ENCODE data around the gene MPPED2. TPM values are rescaled to one million over a fixed set of nuclear protein-coding genes. Genes with fewer than 3 reads are reported as not detected.

The MPPED2 gene
- total and polyA plus RNA-seq, 2 of the 13 experiments (the other 11 are each of a cell fraction or from before 2014, with no cell fraction given), result not detected

DNA sequence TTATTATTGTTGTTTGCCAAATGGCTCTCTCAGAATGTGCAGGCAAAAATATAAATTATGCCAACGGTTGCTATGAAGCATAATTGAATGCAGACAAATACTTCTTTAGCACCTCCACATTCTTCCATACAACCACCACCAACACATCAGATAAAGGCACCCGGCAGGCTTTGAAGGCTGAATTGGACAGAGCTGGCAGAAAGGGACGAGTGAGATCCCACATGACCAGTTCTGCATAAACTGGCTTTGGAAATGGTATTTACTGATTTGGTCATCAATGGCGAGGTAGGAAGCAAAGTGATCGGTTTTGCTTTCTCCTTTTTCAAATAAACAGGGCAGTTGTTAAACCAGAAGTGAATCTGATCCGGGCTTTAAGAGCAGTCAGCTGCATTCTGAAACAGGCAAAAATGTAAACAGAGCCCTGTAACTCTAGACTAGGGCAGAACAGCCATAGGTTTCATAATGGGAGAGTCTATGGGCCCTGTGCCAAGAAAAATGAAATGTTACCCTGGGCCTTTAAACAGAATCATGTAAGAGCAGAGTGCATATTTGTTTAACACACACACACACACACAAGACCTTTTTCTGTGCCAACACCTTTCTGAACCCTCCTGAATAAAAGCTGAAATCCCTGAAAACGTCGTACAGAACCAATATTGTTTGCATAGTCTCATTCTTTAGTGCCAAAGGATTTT lies 97.7 kb downstream of the MPPED2 start (continued):
- TF ChIP-seq ZNF230 (CRISPR knock-in tag; IDR thresholded peaks at IDR 0.05), result no peak
- peak; percentile 67; the same call in 1 of the 2 replicates for TF ChIP-seq TBX2 (CRISPR knock-in tag; IDR thresholded peaks at IDR 0.05; ENCODE audit: borderline replicate concordance)
- no peak for TF ChIP-seq CAMTA2 (CRISPR knock-in tag; IDR thresholded peaks at IDR 0.05; ENCODE audit: borderline replicate concordance)
- TF ChIP-seq RAD51 (IDR thresholded peaks at IDR 0.05; ENCODE audit: borderline replicate concordance), result no peak
- peak; percentile 63 for TF ChIP-seq NR2F6 (IDR thresholded peaks at IDR 0.05)
- peak; percentile 64; the same call in 1 of the 2 replicates for TF ChIP-seq NR2F6 (CRISPR knock-in tag; IDR thresholded peaks at IDR 0.05)
- peak in 1 of 2 experiments; percentile 75; a peak in 2 of 4 replicates for TF ChIP-seq EP300 (IDR thresholded peaks at IDR 0.05; ENCODE audit: low read depth in 2 of 2, low read length in 2 of 2)
- no peak for TF ChIP-seq EP300 (CRISPR knock-in tag; IDR thresholded peaks at IDR 0.05; ENCODE audit: borderline replicate concordance)
- no peak for TF ChIP-seq SAFB2 (CRISPR knock-in tag; IDR thresholded peaks at IDR 0.05; ENCODE audit: borderline replicate concordance, low read depth)
- TF ChIP-seq, protein P1, sequence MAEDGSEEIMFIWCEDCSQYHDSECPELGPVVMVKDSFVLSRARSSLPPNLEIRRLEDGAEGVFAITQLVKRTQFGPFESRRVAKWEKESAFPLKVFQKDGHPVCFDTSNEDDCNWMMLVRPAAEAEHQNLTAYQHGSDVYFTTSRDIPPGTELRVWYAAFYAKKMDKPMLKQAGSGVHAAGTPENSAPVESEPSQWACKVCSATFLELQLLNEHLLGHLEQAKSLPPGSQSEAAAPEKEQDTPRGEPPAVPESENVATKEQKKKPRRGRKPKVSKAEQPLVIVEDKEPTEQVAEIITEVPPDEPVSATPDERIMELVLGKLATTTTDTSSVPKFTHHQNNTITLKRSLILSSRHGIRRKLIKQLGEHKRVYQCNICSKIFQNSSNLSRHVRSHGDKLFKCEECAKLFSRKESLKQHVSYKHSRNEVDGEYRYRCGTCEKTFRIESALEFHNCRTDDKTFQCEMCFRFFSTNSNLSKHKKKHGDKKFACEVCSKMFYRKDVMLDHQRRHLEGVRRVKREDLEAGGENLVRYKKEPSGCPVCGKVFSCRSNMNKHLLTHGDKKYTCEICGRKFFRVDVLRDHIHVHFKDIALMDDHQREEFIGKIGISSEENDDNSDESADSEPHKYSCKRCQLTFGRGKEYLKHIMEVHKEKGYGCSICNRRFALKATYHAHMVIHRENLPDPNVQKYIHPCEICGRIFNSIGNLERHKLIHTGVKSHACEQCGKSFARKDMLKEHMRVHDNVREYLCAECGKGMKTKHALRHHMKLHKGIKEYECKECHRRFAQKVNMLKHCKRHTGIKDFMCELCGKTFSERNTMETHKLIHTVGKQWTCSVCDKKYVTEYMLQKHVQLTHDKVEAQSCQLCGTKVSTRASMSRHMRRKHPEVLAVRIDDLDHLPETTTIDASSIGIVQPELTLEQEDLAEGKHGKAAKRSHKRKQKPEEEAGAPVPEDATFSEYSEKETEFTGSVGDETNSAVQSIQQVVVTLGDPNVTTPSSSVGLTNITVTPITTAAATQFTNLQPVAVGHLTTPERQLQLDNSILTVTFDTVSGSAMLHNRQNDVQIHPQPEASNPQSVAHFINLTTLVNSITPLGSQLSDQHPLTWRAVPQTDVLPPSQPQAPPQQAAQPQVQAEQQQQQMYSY (CRISPR knock-in tag; IDR thresholded peaks at IDR 0.05), result no peak
- no peak for TF ChIP-seq ZNF552 (CRISPR knock-in tag; IDR thresholded peaks at IDR 0.05; ENCODE audit: borderline replicate concordance)
- TF ChIP-seq ZNF816 (CRISPR knock-in tag; IDR thresholded peaks at IDR 0.05; ENCODE audit: borderline replicate concordance), result no peak
- TF ChIP-seq MAFK (conservative IDR thresholded peaks at IDR 0.05 in 1 of 2, IDR thresholded peaks at IDR 0.05 in 1 of 2; ENCODE audit: low read length in 2 of 2), result no peak
- TF ChIP-seq ZNF572 (CRISPR knock-in tag; IDR thresholded peaks at IDR 0.05), result no peak
- TF ChIP-seq ZFP82 (CRISPR knock-in tag; IDR thresholded peaks at IDR 0.05; ENCODE audit: borderline replicate concordance), result no peak
- TF ChIP-seq, protein P2, sequence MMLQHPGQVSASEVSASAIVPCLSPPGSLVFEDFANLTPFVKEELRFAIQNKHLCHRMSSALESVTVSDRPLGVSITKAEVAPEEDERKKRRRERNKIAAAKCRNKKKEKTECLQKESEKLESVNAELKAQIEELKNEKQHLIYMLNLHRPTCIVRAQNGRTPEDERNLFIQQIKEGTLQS (CRISPR knock-in tag; IDR thresholded peaks at IDR 0.05), result no peak
- no peak for TF ChIP-seq HNRNPLL (IDR thresholded peaks at IDR 0.05; ENCODE audit: low read depth, low read length, poor library complexity, severe bottlenecking)
- TF ChIP-seq NFYC (CRISPR knock-in tag; IDR thresholded peaks at IDR 0.05), result no peak
- TF ChIP-seq REL (CRISPR knock-in tag; conservative IDR thresholded peaks at IDR 0.05), result no peak
- TF ChIP-seq ZNF629 (CRISPR knock-in tag; conservative IDR thresholded peaks at IDR 0.05), result no peak
- no peak for TF ChIP-seq ZFP62 (CRISPR knock-in tag; IDR thresholded peaks at IDR 0.05)
- no peak for TF ChIP-seq KLF15 (CRISPR knock-in tag; IDR thresholded peaks at IDR 0.05; ENCODE audit: borderline replicate concordance)
- no peak for TF ChIP-seq SYNCRIP (IDR thresholded peaks at IDR 0.05; ENCODE audit: insufficient read depth, low read depth, low read length)
- TF ChIP-seq CENPT (CRISPR knock-in tag; IDR thresholded peaks at IDR 0.05; ENCODE audit: low read depth), result no peak
- TF ChIP-seq CBX5 (CRISPR knock-in tag; IDR thresholded peaks at IDR 0.05; ENCODE audit: borderline replicate concordance), result no peak
- TF ChIP-seq ZNF431 (CRISPR knock-in tag; IDR thresholded peaks at IDR 0.05; ENCODE audit: borderline replicate concordance, low read depth), result no peak
